Pancreas (tissue), 10 donors: Measurements from ENCODE around the gene LHX1. TPM values are rescaled to one million over a fixed set of nuclear protein-coding genes. Genes with fewer than 3 reads are reported as not detected.

Experiments
- ATAC-seq, 4 donors: fragments of 200-7000 bp; cut with Tn5 transposase; one replicate each; pipeline versions ENCODE4 v1.8.0 to v1.9.1; 2020; ENCODE audit warnings: mild to moderate bottlenecking in 4 of 4, moderate library complexity in 4 of 4
- DNase-seq, 6 donors: peaks; one replicate each; pipeline ENCODE4 v3.0.0-alpha.2; 2020
- FAIRE-seq: peaks from 2 replicates; lab custom pipeline; 2012; peaks lifted over from hg19 to GRCh38; lab: Jason Lieb, UNC
- H3K27ac ChIP-seq, 4 donors: fragments of 200-600 bp; sonication (generic); 1 replicate in 3 of 4; 2 replicates in 1 of 4; pipeline versions ENCODE4 v1.5.0 to v1.8.0; 2020
- H3K27me3 ChIP-seq, 4 donors: fragments of 200-600 bp; one replicate each; pipeline ENCODE4 v1.8.0; 2021
- H3K36me3 ChIP-seq, 3 donors: fragments of 200-600 bp; sonication (generic) in 1 of 3; one replicate each; pipeline versions ENCODE4 v1.5.0 to v1.8.0; 2020 to 2021
- H3K4me1 ChIP-seq, 3 donors: fragments of 200-600 bp; one replicate each; pipeline ENCODE4 v1.8.0; 2021
- H3K4me3 ChIP-seq, 4 donors: fragments of 200-600 bp; sonication (generic) in 2 of 4; one replicate each; pipeline versions ENCODE4 v1.5.0 to v1.8.0; 2020 to 2021
- H3K9me3 ChIP-seq, 4 donors: fragments of 200-600 bp; one replicate each; pipeline ENCODE4 v1.8.0; 2021
- WGBS, 2 donors: extraction: QIAGEN DNeasy Blood & Tissue Kit; methylation state at CpG; one replicate each; pipeline ENCODE4 v1.1.7; 2013; 5-methylcytosine and 5-hydroxymethylcytosine counted together
- intact Hi-C, 3 donors: fragments of 100-400 bp; cut with DNase I; formaldehyde crosslinking; loops; one replicate each; pipeline versions ENCODE4 v1.11.1 to v1.14.2; 2022
- polyA plus RNA-seq, 2 donors: library from polyadenylated mRNA; stranded (reverse); fragments of 200-250 nt; gene quantifications; one replicate each; pipeline ENCODE4 v1.2.3, GENCODE V29; 2013
- total RNA-seq, 6 donors: library from RNA; stranded (reverse); fragmentation: NEBNext Ultra II Directional in 4 of 6; extraction: Animal tissue kit (Norgen Biotek cat#: 25700) in 4 of 6; gene quantifications; one replicate each; pipeline versions ENCODE4 v1.2.1 to v1.2.4, GENCODE V29; 2021 to 2023
- TF ChIP-seq, protein P1 (sequence below), 4 donors: fragments of 200-600 bp; sonication (generic) in 3 of 4; IDR thresholded peaks; one replicate each; pipeline versions ENCODE4 v1.5.0 to v1.8.0; 2021; ENCODE audit warnings: antibody characterized with exemption in 4 of 4
- donor health status: healthy with polysubstance abuse.
- donor health status: DM: no; HTN: no; CAD: no; lungs with moderate emphysema.
- donor health status: DM: no; HTN: no; CAD: no.
- donor health status: control.
- donor health status: control.
- donor health status: Bipolar disorder and iron deficiency.
- donor health status: DM: yes; HTN: yes; CAD: no.
- donor health status: DM: no; HTN: no; CAD: no.
- donor health status: DM: no; HTN: no; CAD: no.
- donor health status: DM: yes; HTN: yes; CAD: no.

The LHX1 gene
- total and polyA plus RNA-seq, 8 donors = 0.05 TPM; not detected in 7

DNA sequence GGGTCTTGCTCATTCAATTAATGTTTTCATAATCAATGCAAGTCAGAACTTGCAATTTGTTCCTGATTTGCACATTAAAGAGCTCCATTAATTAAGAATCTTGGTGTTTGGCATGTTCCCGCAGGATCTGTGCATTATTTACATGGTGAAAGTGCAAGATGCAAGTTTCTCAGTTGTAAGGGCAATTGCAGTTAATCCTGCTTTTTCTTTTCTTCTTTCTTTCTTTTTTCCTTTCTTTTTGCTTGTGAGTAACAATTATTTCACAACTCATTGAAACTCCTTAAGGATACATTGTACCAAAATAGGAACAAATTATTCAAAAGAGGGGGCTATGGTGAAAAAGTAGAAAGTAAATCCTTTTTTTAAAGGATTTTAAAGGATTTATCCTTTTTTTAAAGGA lies 35.6 kb downstream of the LHX1 start:
- no peak for ATAC-seq
- 91 to 95% methylated on average over 1 of the region's 1 CpG for WGBS, 2 donors
- DNase-seq = no peak
- intact Hi-C loops = no loop called here
- no peak for FAIRE-seq
- H3K27me3 ChIP-seq = no peaks in the 10 kb centered on the region
- H3K36me3 ChIP-seq = no peaks in the 10 kb centered on the region
- H3K4me1 ChIP-seq = no peaks in the 10 kb centered on the region
- H3K4me3 ChIP-seq = no peak overlapping the region
- no peaks in the 10 kb centered on the region for H3K9me3 ChIP-seq
- TF ChIP-seq, protein P1, sequence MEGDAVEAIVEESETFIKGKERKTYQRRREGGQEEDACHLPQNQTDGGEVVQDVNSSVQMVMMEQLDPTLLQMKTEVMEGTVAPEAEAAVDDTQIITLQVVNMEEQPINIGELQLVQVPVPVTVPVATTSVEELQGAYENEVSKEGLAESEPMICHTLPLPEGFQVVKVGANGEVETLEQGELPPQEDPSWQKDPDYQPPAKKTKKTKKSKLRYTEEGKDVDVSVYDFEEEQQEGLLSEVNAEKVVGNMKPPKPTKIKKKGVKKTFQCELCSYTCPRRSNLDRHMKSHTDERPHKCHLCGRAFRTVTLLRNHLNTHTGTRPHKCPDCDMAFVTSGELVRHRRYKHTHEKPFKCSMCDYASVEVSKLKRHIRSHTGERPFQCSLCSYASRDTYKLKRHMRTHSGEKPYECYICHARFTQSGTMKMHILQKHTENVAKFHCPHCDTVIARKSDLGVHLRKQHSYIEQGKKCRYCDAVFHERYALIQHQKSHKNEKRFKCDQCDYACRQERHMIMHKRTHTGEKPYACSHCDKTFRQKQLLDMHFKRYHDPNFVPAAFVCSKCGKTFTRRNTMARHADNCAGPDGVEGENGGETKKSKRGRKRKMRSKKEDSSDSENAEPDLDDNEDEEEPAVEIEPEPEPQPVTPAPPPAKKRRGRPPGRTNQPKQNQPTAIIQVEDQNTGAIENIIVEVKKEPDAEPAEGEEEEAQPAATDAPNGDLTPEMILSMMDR (IDR thresholded peaks at IDR 0.05) = no peak
- H3K27ac ChIP-seq = no peak overlapping the region

DNA sequence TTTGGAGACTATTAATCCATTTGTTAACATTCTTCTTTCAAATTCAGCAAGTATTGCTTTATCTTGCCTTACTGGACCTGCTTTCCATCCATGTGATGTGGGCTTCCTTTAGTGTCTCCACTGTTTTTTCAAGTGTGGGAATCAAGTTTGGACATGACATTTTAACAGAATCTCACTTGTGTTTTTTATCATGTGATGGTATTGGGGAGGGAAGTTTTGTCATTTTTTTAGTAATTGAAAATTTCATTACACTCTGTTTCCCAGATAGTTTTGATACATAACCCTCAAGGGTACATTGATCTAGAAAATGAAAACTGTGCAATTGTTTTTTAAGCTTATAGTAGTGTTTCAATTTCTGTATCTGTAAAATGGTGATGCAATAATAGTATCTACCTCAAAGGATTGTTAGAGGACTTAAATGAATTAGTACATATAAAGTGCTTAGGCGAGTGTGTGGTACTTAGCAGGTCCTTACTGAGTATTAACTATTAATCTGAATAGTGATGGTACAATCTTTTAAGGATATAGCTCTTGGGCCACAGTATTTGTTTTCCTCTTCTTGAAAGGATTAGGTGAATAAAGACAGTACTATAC lies 38.7 kb downstream of the LHX1 start:
- TF ChIP-seq, protein P1 (IDR thresholded peaks at IDR 0.05) = no peak
- Histone ChIP-seq H3K4me3 (no peak overlapping the region), H3K36me3 (no peaks in the 10 kb centered on the region), H3K9me3 (no peaks in the 10 kb centered on the region), H3K27me3 (no peaks in the 10 kb centered on the region), H3K4me1 (peaks cover 0 to 14% (median 12%) of the 10 kb centered on the region in 3 donors), H3K27ac (no peak overlapping the region)
- intact Hi-C loops = no loop called here
- no peak for ATAC-seq
- WGBS, 2 donors = 93 to 98% methylated on average over 1 of the region's 1 CpG
- no peak for FAIRE-seq
- no peak for DNase-seq

DNA sequence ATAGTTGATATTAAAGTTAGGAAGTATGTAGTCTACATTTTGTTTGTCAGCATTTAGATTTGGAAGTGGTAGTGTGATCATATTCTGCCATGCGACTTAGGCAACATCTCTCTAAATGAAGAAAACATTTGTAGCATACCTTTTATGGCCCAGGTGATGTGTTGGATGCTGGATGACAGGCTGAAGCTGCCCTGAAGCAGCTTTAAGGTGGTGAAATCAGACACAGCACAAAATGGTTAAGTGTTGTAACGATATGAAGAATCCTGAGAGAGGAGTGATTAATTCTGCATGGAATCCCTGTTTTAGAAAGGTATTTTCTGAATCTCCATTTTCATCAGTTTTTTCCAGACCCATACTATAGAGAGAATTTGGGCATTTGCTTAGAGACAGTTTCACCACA lies 39.8 kb downstream of the LHX1 start:
- TF ChIP-seq, protein P1 (IDR thresholded peaks at IDR 0.05) = no peak
- peaks cover 0 to 14% (median 12%) of the 10 kb centered on the region in 3 donors for H3K4me1 ChIP-seq
- no peaks in the 10 kb centered on the region for H3K27me3 ChIP-seq
- FAIRE-seq (no peak), ATAC-seq (no peak), DNase-seq (no peak)
- intact Hi-C loops = no loop called here
- no peaks in the 10 kb centered on the region for H3K36me3 ChIP-seq
- H3K27ac ChIP-seq = no peak overlapping the region
- no peaks in the 10 kb centered on the region for H3K9me3 ChIP-seq
- H3K4me3 ChIP-seq = no peak overlapping the region
- 80 to 95% methylated on average over 2 of the region's 2 CpGs for WGBS, 2 donors

DNA sequence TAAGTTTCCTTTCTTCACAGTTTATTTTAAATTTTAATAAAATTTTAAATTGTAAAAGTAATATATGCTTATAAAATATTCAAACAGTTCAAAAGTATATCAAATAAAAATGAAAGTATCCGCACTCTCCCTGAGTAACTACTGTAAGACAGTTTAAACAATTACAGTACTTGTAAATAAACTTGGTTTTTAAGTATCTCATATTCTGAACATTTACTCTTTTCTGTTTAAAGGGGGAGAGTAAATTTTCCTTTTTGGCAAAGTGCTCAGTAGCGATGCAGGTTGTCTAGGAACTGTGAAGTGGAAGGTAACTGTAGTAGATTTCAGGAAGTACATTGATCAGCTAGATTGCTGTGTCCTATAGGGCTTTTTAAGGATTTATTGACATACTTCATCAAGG lies 40.3 kb downstream of the LHX1 start:
- Histone ChIP-seq H3K27ac (no peak overlapping the region), H3K4me3 (no peak overlapping the region), H3K36me3 (no peaks in the 10 kb centered on the region), H3K27me3 (no peaks in the 10 kb centered on the region), H3K4me1 (peaks cover 0 to 14% (median 12%) of the 10 kb centered on the region in 3 donors), H3K9me3 (no peaks in the 10 kb centered on the region)
- TF ChIP-seq, protein P1 (IDR thresholded peaks at IDR 0.05) = no peak
- DNase-seq = no peak
- intact Hi-C loops = no loop called here
- no peak for ATAC-seq
- FAIRE-seq = no peak
- WGBS, 2 donors = 93 to 94% methylated on average over 2 of the region's 2 CpGs

DNA sequence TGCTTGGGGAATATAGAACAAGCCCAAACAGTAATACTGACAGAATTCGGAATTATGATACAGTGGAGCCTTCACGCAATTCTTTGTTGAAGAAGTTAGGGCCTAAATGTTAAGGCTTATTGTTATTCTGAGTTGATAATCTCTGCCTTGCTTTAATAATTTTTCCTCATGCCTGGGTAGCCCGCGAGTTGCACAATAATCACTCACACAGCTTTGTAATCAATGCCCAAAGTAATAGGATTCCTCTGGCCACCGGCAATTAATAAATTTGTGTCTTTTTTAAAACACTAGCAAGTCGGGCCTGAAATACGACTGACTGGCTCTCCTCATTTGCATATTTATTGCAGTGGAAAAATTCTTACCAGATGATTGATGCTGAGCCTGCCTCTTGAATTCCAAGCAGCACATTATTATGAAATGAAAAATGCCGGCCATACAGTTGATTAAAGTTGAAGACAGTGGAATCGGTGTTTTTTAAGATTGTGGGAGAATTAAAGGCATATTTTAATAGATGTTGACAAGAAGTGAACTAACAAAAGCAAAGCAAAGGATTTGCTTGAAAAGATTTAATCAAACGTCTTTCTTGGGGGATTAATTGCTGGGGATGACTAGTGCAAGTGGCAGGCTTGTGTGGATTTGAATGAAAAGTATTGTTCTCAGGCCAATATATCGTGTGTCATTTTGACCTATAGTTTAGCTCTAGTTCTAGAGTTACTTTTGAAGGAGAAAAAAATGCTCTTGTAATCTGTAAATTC lies 41.7 kb downstream of the LHX1 start:
- DNase-seq (no peak), ATAC-seq (no peak)
- TF ChIP-seq, protein P1 (IDR thresholded peaks at IDR 0.05) = no peak

More for the DNA sequence above, 41.7 kb downstream of the LHX1 start:
- no peak for FAIRE-seq
- WGBS, 2 donors = 60 to 65% methylated on average over 11 of the region's 11 CpGs
- H3K4me1 ChIP-seq = peaks cover 0 to 14% (median 12%) of the 10 kb centered on the region in 3 donors
- intact Hi-C loops = no loop called here
- H3K36me3 ChIP-seq = no peaks in the 10 kb centered on the region
- no peak overlapping the region for H3K27ac ChIP-seq
- H3K9me3 ChIP-seq = no peaks in the 10 kb centered on the region
- no peak overlapping the region for H3K4me3 ChIP-seq
- H3K27me3 ChIP-seq = no peaks in the 10 kb centered on the region
